Chondrocyte (in vitro differentiated cells): ENCODE measurements around the gene CRAT. TPM values are rescaled to one million over a fixed set of nuclear protein-coding genes. Genes with fewer than 3 reads are reported as not detected.

Experiments
- DNase-seq: peaks from one replicate; pipeline ENCODE4 v3.0.0; 2021; ENCODE audit warnings: mixed read lengths, low spot score
- H3K27ac Mint-ChIP-seq: one replicate; pipeline ENCODE4 v1.8.0; 2021; ENCODE audit warnings: mild to moderate bottlenecking, moderate library complexity, mixed read lengths; ENCODE audit not compliant: unreplicated experiment
- H3K27me3 Mint-ChIP-seq: 2 replicates; pipeline ENCODE4 v1.8.0; 2021; ENCODE audit warnings: low read depth, mixed read lengths
- H3K36me3 Mint-ChIP-seq: 2 replicates; pipeline ENCODE4 v1.8.0; 2021; ENCODE audit warnings: low read depth, mixed read lengths
- H3K4me1 Mint-ChIP-seq: 2 replicates; pipeline ENCODE4 v1.8.0; 2021; ENCODE audit warnings: low read depth, mild to moderate bottlenecking, mixed read lengths
- H3K4me3 Mint-ChIP-seq: one replicate; pipeline ENCODE4 v1.8.0; 2021; ENCODE audit warnings: mild to moderate bottlenecking, moderate library complexity, mixed read lengths; ENCODE audit not compliant: unreplicated experiment
- H3K9me3 Mint-ChIP-seq: 2 replicates; pipeline ENCODE4 v1.8.0; 2021; ENCODE audit warnings: low read depth, mixed read lengths
- CTCF ChIP-seq: fragments of 200-600 bp; sonication (generic); IDR thresholded peaks from 2 replicates; pipeline ENCODE4 v1.5.0; 2021; ENCODE audit warnings: antibody characterized with exemption, mild to moderate bottlenecking, moderate library complexity
- total RNA-seq: library from RNA; stranded (reverse); gene quantifications from 3 replicates; pipeline ENCODE4 v1.2.1, GENCODE V29; 2021

The CRAT gene
- total RNA-seq, 1 donor from 2014 or later = 49.0 TPM

DNA sequence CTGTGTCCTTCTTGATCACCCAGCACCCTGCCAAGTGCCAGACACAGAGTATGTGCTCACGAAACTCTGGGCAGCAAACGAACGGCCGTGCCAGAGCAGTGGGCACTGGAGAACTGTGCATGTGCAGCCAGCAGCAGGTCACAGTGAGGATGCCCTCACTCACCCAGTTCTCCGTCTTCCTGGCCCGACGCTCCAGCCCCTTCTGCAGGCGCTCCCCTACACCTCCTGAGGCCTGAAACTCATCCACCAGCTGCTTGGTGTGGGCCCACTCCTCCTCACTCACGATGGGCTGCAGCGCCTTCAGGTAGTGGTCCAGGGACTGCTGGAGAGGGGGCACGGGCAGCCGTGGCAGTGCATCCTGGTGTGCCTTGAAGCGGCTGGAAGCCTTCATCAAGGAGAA is 2.9 kb downstream of the CRAT start:
- no peak for TF ChIP-seq CTCF
- DNase-seq = no peak
- no peak overlapping the region for H3K4me3 Mint-ChIP-seq
- peaks cover 11% of the 10 kb centered on the region for H3K36me3 Mint-ChIP-seq
- H3K27me3 Mint-ChIP-seq = no peaks in the 10 kb centered on the region
- H3K27ac Mint-ChIP-seq = no peak overlapping the region
- H3K9me3 Mint-ChIP-seq = no peaks in the 10 kb centered on the region
- peaks cover 22% of the 10 kb centered on the region for H3K4me1 Mint-ChIP-seq

- H3K4me3 Mint-ChIP-seq = no peak overlapping the region
- peaks cover 15% of the 10 kb centered on the region for H3K4me1 Mint-ChIP-seq
- no peak for DNase-seq
- H3K27ac Mint-ChIP-seq = no peak overlapping the region
- H3K36me3 Mint-ChIP-seq = peaks cover 13% of the 10 kb centered on the region
- H3K27me3 Mint-ChIP-seq = no peaks in the 10 kb centered on the region
- TF ChIP-seq CTCF = no peak
- no peaks in the 10 kb centered on the region for H3K9me3 Mint-ChIP-seq
Observed at GRCh38 chr9:129105857-129106694, 4.5 kb downstream of the CRAT start.

DNA sequence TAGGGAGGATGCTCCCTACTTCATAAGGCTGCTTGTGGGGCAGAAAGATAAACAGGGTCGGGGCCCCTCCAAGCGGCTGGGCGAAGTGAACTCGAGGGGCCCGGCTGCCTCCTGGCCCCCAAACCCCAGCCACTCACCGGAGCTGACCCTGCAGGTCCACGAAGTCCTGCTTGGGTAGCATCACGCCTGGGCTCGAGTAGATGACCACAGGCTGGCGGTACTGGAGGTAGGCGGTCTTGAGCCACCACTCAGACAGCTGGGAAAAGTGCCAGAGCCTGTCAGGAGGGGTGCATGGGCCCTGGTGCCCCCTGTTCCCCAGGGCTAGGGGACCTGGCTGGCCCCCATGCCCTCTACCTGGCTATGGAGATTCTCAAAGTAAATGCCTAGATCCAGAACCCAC is 6.5 kb downstream of the CRAT start:
- peaks cover 5% of the 10 kb centered on the region for H3K4me1 Mint-ChIP-seq
- H3K27me3 Mint-ChIP-seq = no peaks in the 10 kb centered on the region
- H3K36me3 Mint-ChIP-seq = peaks cover 13% of the 10 kb centered on the region
- no peaks in the 10 kb centered on the region for H3K9me3 Mint-ChIP-seq
- TF ChIP-seq CTCF = no peak
- no peak overlapping the region for H3K4me3 Mint-ChIP-seq
- H3K27ac Mint-ChIP-seq = no peak overlapping the region
- no peak for DNase-seq

DNA sequence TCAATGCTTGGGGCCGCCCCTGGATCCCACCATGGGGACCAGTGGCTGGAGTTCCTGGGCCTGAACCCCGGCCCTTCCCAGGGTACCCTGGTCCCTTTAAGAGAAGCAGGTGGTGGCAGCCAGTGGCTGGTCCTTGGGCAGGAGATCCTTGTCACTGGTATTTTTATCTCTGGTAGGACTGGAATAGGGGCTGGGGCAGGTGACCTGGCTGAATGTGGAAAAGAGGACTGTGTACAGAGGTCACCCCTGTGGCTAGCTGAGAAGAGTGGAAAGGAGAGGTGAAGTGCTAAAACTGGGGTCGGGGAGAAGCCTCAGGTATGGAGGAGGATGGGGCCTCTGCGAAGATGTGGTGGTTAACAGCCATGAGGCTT is 7.0 kb downstream of the CRAT start:
- H3K9me3 Mint-ChIP-seq = no peaks in the 10 kb centered on the region

More for the DNA sequence above, 7.0 kb downstream of the CRAT start:
- Mint-ChIP-seq H3K4me1 (peaks cover under 1% of the 10 kb centered on the region), H3K4me3 (no peak overlapping the region), H3K36me3 (peaks cover 13% of the 10 kb centered on the region), H3K27ac (no peak overlapping the region), H3K27me3 (no peaks in the 10 kb centered on the region)
- TF ChIP-seq CTCF = no peak
- no peak for DNase-seq
